Measurements from ENCODE around the gene ZNF837. TPM values are rescaled to one million over a fixed set of nuclear protein-coding genes. Genes with fewer than 3 reads are reported as not detected.

The ZNF837 gene
- total and polyA plus RNA-seq, 2 of the 13 experiments (the other 11 are each of a cell fraction or from before 2014, with no cell fraction given) = 0.29 to 1.3 TPM

GRCh38 chr19:58396691-58397532 is 16.1 kb upstream of the ZNF837 start:
- Histone ChIP-seq H3K4me3 (replicated peaks in 1 of 3; ENCODE audit: insufficient read depth in 1 of 3, low read depth in 2 of 3, low read length in 3 of 3) (no peak overlapping the region), H3K4me1 (ENCODE audit: insufficient read depth, low read length) (peaks cover 20% of the 10 kb centered on the region), H3K79me2 (ENCODE audit: insufficient read depth, low read length) (peaks cover 1% of the 10 kb centered on the region), H2AFZ (ENCODE audit: low read length) (no peak overlapping the region), H3K9me3 (ENCODE audit: low read length) (no peaks in the 10 kb centered on the region), H3K4me2 (ENCODE audit: low read depth, low read length) (no peak overlapping the region), H3K9ac (ENCODE audit: insufficient read depth, low read depth, low read length) (no peak overlapping the region), H3K27me3 (ENCODE audit: control insufficient read depth in 1 of 2, insufficient read depth in 2 of 2, low read length in 2 of 2) (no peaks in the 10 kb centered on the region), H3K27ac (ENCODE audit: extremely low read length, insufficient read depth, low read length) (no peak overlapping the region), H4K20me1 (ENCODE audit: insufficient read depth, low read length) (peaks cover 19% of the 10 kb centered on the region; the same call in 1 of the 2 replicates), H3K36me3 (replicated peaks in 1 of 2; ENCODE audit: control insufficient read depth in 1 of 2, insufficient read depth in 2 of 2, low read length in 2 of 2) (peaks cover 12 to 33% of the 10 kb centered on the region in 2 experiments)
- no peak for FAIRE-seq
- intact Hi-C loops (cut with micrococcal nuclease; ENCODE audit: unreplicated experiment) = no loop called here
- DNase-seq (ENCODE audit: low spot score) = no peak
- BruUV-seq (replicated peaks) = no TSS peak
- ChIA-PET POLR2A (interaction anchor here (1.3 kb wide), 1 partner anchor 12 kb away, joined by 3 read pairs; the partner anchor contains the start of gene ZNF584), CTCF (ENCODE audit: low intra/inter-chr PET ratio, low total read pairs) (no interaction called here)
- in situ Hi-C loops (cut with HindIII; ENCODE audit: extremely low pct_ligation_motif_present, low pct_unique_long_range_greater_than_20kb) = no loop called here
- peak; percentile 0 for ATAC-seq
- 95% methylated on average over 27 of the region's 58 CpGs for WGBS (ENCODE audit: low lambda C conversion rate)
- TF ChIP-seq PITX1 (CRISPR knock-in tag; IDR thresholded peaks at IDR 0.05) (no peak), AKAP8 (CRISPR knock-in tag; IDR thresholded peaks at IDR 0.05) (no peak), FIP1L1 (IDR thresholded peaks at IDR 0.05; ENCODE audit: borderline replicate concordance, insufficient read depth, low read depth, low read length) (no peak), GLI4 (CRISPR knock-in tag; IDR thresholded peaks at IDR 0.05; ENCODE audit: borderline replicate concordance) (no peak), CEBPG (CRISPR knock-in tag; IDR thresholded peaks at IDR 0.05) (no peak), IKZF5 (CRISPR knock-in tag; IDR thresholded peaks at IDR 0.05) (no peak), ZNF75D (CRISPR knock-in tag; IDR thresholded peaks at IDR 0.05; ENCODE audit: borderline replicate concordance) (no peak), DNMT3B (CRISPR knock-in tag; conservative IDR thresholded peaks at IDR 0.05) (no peak), ATF4 (CRISPR knock-in tag; IDR thresholded peaks at IDR 0.05) (no peak), ZNF180 (CRISPR knock-in tag; IDR thresholded peaks at IDR 0.05; ENCODE audit: borderline replicate concordance, low read depth) (no peak), ZNF280D (CRISPR knock-in tag; IDR thresholded peaks at IDR 0.05) (no peak), EZH2 (conservative IDR thresholded peaks at IDR 0.05; ENCODE audit: low read depth, low read length) (no peak), ZHX1 (CRISPR knock-in tag; IDR thresholded peaks at IDR 0.05; ENCODE audit: low read depth) (no peak), RORA (CRISPR knock-in tag; IDR thresholded peaks at IDR 0.05) (no peak)
